SKM-1 (cell line): Measurements from ENCODE around the gene CNOT1.
"Not testable (repeated sequence)": the region's sequence is repeated elsewhere in the genome, so short reads cannot be mapped to it uniquely, and the experiment has no call there.

ENCODE experiments used
- DNase-seq: peaks from one replicate; lab custom pipeline; 2025; ENCODE audit not compliant: unreplicated experiment; lab: John Stamatoyannopoulos, UW

Gene CNOT1

GRCh38 chr16:58638148-58639036 lies 8.8 kb upstream of the CNOT1 start:
- DNase-seq = no peak

GRCh38 chr16:58637021-58637420 lies 7.4 kb upstream of the CNOT1 start:
- DNase-seq = not testable (repeated sequence)

- DNase-seq = no peak
These were observed 6.8 kb upstream of the CNOT1 start for GRCh38 chr16:58636466-58636865.

DNA sequence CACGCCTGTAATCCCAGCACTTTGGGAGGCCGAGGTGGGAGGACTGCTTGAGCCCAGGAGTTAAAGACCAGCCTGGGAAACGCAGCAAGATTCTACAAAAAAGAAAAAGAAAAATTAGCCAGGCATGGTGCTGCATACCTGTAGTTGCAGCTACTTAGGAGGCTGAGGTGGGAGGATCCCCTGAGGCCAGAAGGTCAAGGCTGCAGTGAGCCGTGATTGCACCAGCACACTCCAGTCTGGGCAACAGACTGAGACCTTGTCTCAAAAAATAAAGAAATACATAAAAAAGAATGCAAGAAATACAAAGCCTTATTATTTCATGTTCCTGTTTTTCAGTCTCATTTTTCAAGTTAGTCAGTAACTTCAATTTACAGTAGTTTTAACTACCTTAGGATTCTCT lies 5.9 kb upstream of the CNOT1 start:
- no peak for DNase-seq

- no peak for DNase-seq
These were observed 4.7 kb upstream of the CNOT1 start for GRCh38 chr16:58634265-58634802.

- DNase-seq = no peak
These were observed 537 bp downstream of the CNOT1 start for GRCh38 chr16:58628845-58629732.

GRCh38 chr16:58624209-58624608 lies 5.4 kb downstream of the CNOT1 start:
- DNase-seq = no peak

DNA sequence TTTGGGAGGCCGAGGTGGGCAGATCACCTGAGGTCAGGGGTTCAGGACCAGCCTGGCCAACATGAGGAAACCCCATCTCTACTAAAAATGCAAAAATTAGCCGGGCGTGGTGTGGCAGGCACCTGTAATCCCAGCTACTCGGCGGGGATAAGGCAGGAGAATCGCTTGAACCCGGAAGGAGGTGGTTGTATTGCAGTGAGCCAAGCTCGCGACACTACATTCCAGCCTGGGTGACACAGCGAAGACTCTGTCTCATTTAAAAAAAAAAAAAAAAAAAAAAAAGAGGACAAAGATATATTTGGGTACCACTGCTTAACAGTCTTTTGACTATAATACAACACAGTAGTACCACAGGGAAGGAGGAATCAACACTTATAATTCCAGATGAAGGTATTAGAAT lies 9.2 kb downstream of the CNOT1 start:
- no peak for DNase-seq

DNA sequence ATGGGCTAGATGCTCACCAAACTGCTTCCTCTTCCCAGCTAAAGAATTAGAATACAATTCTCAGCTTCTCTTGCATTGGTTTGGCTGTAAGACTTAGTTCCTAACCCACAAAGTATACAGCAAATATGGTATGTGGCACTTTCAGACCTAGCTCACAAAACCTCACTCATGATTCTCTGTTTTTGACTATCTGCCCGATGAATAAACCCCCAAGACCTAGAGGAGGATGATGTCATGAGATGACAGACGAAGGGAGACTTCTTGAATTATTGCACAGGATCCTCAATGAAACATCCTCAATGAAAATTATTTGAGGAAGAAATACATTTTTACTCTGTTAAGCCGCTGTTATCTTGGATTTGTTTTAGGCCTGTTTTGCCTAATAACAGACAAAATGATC lies 14.3 kb downstream of the CNOT1 start:
- no peak for DNase-seq

DNA sequence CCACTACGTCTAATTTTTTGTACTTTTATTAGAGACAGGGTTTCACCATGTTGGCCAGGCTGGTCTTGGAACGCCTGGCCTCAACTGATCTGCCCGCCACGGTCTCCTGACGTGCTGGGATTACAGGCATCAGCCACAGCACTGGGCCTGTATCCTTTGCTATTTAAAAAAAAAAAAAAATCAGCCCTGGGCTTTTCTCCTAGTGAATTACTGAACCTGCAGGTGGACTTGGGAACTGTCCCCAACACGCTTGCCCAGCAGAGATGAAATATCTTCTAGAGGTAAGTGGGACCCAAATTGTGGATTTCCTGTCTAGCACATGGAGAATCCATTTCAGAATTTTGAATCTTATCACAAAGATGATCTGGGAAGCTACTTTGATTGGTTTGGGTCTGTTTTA lies 14.8 kb downstream of the CNOT1 start:
- no peak for DNase-seq

GRCh38 chr16:58614212-58614611 lies 15.4 kb downstream of the CNOT1 start:
- DNase-seq = no peak

DNA sequence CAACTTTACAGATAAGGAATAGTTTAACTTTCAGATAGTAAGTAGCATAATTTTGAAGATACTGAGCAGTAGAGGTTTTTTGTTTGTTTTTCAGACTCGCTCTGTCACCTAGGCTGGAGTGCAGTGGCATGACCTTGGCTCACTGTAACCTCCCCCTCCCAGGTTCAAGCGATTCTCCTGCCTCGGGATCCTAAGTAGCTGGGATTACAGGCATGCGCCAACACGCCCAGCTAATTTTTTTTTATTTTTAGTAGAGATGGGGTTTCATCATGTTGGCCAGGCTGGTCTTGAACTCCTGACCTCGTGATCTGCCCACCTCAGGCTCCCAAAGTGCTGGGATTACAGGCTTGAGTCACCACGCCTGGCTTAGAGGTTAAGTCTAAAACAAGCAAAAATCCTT lies 16.7 kb downstream of the CNOT1 start:
- DNase-seq = not testable (repeated sequence)

GRCh38 chr16:58608601-58609136 lies 21.0 kb downstream of the CNOT1 start:
- DNase-seq = no peak

GRCh38 chr16:58605562-58605961 lies 24.1 kb downstream of the CNOT1 start:
- DNase-seq = no peak

DNA sequence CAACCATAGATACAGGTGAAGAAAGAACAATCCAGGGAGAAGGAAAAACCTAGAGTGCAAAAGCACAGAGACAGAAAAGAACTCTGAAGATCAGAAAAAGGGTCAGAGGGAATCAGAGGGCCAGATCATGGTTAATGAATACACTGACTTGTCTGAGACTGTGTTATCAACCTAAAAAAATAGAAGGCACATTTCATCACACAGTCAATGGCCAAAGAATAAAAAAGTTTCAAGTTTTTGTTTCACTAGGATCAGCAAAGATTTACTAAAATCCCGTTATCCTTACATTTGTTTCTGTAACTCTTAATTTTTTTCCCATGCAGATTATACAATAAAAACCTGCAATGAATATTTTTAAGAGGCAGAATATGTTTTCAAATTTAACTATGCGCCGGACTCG lies 38.5 kb downstream of the CNOT1 start:
- no peak for DNase-seq

- no peak for DNase-seq
These were observed 40.2 kb downstream of the CNOT1 start for GRCh38 chr16:58589326-58589905.

GRCh38 chr16:58588406-58588805 lies 41.2 kb downstream of the CNOT1 start:
- no peak for DNase-seq

DNA sequence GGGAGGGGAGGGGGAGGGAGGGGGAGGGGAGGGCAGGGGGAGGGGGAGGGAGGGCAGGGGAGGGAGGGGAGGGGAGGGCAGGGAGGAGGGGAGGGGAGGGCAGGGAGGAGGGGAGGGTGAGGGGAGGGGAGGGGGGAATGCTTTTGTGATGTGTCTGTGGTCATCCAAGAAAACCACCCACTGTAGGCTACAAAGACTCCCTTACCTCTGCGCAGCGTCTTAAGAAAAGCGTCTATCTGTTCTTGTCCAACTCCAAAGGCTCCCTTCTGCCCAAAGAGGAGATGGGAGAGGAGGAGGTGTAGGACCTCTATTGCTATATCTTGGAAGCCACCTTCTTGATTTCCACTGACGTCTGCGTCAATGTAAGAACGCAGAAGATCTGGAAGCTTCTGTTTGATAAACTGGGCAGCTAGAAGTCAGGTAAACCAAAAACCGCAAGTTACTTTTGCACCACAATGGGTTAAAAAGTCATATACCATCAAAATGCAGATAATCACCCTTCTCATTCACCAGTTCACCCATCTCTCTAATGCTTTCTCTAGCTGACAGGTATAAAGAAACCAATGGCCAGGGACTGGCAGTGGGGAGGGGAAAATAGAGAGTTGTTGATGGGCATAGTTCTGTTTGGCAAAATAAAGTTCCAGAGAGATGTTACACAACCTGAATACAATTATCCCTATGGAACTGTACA lies 43.1 kb downstream of the CNOT1 start:
- DNase-seq = no peak

DNA sequence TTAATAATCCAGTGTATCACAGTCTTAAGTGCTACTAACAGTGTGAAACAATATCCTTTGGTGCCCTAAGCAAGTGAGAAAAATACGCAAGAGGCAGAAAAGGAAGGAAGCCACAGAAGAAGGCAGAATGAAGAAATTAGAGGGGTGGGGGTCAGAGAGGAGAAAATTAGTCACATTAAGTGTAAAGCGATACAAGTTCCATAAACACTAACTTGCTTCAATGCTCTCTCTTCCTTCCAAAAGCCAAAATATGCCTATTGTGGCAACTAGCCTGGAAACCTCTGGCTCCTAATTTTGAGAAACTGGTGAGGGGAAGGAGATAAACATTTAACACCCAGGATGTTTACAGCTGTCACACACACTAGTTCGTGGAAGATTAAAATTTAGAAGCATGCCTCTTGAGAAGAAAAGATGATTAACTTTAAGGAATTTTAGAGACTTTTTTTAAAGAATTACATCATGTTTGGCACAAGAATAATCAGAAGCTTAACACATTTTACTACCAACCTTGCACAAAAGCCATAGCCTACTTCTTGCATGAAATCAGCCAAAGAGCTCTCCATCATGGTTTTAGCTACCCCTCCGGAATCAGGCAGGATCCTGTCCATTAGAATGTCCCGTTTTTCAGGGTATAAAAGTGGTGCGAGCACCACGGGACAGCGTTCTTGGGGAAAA lies 44.7 kb downstream of the CNOT1 start:
- DNase-seq = no peak
